Activated CD4-positive, CD25-positive, alpha-beta regulatory T cell treated with anti-CD3 and anti-CD28 coated beads, Interleukin-2, amount 50 U/mL, for 72 hours (primary cell): Measurements from ENCODE around the gene RAB6C.
"Not testable (repeated sequence)": the region's sequence is repeated elsewhere in the genome, so short reads cannot be mapped to it uniquely, and the experiment has no call there.

Experiments used
- DNase-seq: peaks from one replicate; pipeline ENCODE4 v3.0.0; 2021

RAB6C gene

DNA sequence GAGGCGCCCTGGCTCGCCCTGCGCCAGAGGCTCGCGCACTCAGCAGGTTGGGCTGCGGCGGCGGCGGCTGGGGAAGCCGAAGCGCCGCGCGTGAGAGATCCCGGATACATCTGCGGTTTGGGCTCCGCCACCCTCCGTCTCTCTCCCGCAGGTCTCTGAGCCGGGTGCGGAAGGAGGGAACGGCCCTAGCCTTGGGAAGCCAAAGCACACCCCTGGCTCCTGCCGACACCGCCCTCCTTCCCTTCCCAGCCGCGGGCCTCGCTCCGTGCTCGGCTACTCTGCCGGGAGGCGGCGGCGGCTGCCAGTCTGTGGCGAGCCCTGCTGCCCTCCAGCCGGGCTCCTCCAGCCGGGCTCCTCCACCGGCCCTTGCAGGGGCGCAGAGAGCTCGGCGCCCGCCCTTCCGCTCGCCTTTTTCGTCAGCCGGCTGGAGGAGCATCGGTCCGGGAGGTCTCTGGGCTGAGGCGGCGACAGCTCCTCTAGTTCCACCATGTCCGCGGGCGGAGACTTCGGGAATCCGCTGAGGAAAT, at the start of gene RAB6C:
Gene RAB6C, plus strand, starts transcription at position 38 of the 527 bp plus-strand sequence. Its CDS starts 450 bp downstream, at position 488.
- DNase-seq = not testable (repeated sequence)

- no peak for DNase-seq
Observed at GRCh38 chr2:129930451-129930850, 49.0 kb upstream of the RAB6C start.

GRCh38 chr2:129933387-129933786, 46.1 kb upstream of the RAB6C start:
- not testable (repeated sequence) for DNase-seq

DNA sequence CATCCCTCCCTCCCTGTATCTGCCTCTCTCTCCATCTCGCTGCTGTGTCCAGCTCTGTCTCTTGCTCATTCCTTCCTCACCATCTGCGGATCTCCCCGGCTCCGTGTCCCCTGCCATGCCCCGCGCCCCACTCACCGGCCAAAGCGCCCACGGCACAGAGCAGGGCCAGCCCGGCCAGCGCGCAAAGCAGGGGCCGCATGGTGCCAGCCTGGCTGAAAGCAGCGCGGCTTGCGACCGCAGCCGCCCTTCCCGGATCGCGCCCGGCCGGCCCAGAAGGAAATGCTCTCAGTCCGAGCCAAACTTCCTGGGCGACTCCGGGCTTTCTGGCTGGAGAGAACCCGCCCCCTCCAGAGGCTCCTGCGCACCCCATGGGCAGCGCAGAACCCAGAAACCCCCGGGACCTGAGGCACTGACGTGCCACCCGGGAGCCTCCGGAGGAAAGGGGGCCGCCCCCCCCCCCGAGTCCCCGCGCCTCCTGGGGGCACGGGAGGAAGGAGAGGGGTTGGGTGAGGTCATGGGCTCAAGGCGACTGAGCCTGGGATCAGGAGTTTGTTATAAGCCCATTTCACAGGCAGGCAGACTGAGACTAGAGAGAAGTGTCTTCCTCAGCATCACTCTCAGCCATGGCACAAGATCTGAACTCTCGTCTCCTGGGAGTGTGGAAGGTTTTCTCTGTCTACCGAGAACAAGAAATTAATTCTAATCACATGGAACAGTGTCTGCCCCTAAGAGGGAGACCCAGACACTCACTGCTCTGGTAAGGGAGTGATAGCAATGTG, 45.2 kb upstream of the RAB6C start:
- DNase-seq = no peak

- DNase-seq = no peak
Observed at GRCh38 chr2:129935118-129935517, 44.3 kb upstream of the RAB6C start.

- DNase-seq = no peak
Observed at GRCh38 chr2:129936334-129936934, 43.0 kb upstream of the RAB6C start.

GRCh38 chr2:129938850-129939471, 40.5 kb upstream of the RAB6C start:
- DNase-seq = not testable (repeated sequence)

DNA sequence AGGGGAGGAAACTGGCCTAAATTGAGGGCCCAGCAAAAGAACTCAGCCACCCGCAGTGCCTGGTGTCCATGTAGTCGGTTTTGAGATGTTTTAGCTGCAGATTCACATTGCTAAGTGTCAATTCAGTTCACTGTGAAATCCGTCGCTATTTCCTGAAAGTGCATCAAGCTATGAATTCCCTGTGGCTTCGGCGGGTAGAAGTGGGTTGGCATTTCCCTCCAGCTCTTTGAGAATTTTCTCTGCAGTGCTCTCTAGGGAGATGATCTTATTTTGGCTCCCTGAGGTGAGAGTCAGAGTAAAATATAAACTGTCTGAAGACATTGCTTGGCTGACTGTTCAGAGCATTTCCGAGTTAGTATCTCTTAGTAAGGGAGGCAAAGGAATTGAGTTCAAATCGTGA, 36.0 kb upstream of the RAB6C start:
- not testable (repeated sequence) for DNase-seq

DNA sequence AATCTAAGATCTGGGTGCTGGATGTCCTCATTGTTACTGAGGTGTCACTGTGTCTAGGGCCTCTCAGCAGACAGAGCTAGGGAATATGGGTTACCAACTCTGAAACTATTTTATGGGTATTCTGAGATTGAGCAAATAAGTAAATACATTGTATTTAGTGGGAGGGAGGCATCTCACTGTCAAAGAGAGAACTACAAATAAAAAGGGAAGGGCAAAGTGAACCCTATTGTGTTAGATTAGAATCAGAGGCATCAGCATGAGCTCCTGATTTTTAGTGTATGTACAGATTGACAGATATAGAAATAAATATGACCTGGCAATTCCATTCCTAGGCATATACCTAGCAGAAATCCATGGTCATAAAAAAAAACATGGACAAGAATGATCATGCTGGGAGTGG, 33.9 kb upstream of the RAB6C start:
- no peak for DNase-seq

GRCh38 chr2:129947712-129948111, 31.8 kb upstream of the RAB6C start:
- DNase-seq = not testable (repeated sequence)

- DNase-seq = not testable (repeated sequence)
Observed at GRCh38 chr2:129956171-129956570, 23.3 kb upstream of the RAB6C start.

GRCh38 chr2:129957891-129958290, 21.6 kb upstream of the RAB6C start:
- no peak for DNase-seq

DNA sequence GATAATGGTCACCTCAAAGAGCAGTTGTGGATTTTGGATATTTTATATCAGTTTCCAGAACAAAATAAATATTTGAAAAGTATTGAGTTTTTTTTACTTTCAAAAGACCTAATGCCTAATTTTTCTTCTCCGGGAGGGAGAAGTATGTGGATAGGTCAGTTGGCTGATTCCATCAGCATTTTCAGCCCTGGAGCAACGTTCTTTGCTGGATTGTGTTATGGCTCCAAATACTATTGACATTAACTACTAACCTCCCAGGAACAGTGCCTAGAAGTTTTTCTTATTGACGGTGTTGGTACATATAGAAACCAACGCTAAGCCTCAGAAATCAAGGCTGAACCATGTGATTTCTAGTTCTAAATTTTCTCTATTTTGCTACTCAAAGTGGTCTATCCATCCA, 20.7 kb upstream of the RAB6C start:
- not testable (repeated sequence) for DNase-seq

DNA sequence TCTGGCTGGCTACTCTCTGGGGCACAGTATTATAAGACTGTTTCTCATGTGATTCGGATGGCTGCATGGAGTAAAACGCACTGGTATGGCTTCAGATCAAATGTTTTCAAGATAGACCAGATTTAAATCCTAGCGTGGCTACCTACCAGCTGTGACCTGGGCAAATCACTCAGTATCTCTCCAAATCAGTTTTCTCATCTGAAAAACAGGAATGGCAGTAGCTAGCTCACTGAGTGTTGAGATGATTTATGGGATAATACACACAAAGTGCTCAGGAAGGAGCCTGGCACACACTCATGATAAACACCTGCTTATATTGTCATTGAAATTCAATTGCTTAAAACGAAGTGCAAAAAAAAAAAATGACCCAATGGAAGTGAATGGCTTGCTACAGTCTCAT, 10.9 kb upstream of the RAB6C start:
- not testable (repeated sequence) for DNase-seq

DNA sequence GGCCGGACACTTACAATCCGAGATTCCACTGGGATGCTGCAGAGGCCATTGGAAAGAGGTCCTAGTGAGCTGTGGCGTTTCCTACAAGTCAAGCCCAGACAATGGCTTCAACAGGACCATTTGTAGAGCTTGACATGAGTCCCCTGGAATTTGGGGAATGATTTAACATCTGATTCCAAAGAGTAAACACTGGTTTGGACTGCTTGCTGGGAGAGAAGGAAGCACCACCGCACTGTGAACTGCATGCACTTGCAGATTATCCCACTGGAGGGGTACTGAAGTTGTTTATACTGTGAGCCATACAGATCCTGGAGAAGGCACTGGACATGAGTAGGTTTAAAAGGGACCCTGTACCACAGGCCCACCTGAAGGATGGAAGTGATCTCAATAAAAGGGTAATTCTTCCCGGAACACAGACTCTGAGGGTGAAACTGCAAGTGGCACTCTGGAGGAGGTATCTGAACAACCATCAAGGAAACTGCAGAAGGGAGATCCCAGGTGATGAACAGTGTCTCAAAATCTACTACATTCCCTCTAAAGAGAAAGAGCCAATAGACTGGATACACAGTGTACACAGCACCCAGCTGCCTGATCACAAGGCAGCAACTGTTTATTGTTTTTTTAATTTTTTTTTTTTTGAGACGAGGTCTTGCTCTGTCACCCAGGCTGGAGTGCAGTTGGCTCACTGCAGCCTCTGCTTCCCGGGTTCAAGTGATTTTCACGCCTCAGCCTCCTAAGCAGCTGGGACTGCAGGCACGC, 4.3 kb upstream of the RAB6C start:
- no peak for DNase-seq

DNA sequence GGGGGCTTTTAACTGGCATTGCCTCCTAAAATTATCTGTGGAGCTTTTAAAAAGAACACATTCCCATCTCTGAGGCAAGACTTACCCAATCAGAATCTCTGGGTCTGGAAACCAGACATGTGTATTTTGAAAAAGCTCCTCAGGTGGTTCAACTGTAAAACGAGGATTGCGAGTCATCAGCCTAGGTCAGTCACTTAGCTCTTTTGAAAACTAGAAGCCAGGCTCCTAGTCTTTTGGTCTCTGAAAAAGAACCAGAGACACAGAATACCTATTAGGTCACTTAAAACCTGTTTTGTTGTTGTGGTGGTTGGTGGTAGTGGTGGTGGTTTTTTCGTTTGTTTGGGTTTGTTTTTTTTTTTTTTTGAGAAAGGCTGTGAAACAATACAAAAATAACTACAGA, 2.5 kb upstream of the RAB6C start:
- not testable (repeated sequence) for DNase-seq

DNA sequence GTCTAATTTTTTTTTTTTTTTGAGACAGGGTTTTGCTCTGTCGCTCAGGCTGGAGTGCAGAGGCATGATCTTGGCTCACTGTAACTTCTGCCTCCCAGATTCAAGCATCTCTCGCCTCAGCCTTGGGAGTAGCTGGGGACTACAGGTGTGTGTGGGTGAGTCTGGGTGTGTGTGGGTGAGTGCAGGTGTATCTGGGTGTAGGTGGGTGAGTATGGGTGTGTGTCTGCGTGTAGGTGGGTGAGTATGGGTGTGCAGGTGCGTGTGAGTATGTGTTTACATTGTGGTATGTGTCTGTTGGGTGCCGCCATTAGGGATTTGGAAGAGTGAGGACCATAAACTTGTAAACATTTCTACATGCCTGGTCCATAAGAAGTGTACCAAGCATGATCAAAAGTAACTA, 1.5 kb upstream of the RAB6C start:
- DNase-seq = no peak

DNA sequence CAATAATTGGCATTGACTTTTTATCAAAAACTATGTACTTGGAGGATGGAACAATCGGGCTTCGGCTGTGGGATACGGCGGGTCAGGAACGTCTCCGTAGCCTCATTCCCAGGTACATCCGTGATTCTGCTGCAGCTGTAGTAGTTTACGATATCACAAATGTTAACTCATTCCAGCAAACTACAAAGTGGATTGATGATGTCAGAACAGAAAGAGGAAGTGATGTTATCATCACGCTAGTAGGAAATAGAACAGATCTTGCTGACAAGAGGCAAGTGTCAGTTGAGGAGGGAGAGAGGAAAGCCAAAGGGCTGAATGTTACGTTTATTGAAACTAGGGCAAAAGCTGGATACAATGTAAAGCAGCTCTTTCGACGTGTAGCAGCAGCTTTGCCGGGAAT, 780 bp downstream of the RAB6C start:
- DNase-seq = not testable (repeated sequence)

- not testable (repeated sequence) for DNase-seq
Observed at GRCh38 chr2:129981689-129982088, 2.2 kb downstream of the RAB6C start.

GRCh38 chr2:129984426-129984825, 5.0 kb downstream of the RAB6C start:
- DNase-seq = no peak

DNA sequence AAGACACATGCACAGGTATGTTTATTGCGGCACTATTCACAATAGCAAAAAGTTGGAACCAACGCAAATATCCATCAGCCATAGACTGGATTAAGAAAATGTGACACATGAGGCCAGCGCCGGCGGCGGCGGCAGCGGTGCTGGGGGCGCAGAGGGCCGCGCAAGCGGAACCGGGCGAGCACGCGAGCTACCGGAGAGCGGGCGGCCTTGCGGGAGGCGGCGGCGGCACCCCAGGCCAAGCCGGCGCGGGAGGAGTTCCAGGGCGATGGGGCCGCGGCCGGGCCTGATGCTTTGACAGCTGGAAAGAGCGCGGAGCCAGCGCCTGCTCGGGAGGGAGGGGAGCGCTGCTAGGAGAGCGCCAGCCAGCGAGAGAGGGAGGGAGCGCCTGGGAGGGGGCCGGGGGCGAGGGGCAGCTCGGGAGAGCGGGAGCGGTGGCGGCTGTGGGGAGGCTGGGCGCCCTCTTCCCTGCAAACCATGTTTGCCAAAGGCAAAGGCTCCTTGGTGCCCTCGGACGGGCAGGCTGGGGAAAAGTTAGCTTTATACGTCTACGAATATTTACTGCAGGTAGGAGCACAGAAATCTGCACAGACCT, 13.0 kb downstream of the RAB6C start:
- DNase-seq = not testable (repeated sequence)

DNA sequence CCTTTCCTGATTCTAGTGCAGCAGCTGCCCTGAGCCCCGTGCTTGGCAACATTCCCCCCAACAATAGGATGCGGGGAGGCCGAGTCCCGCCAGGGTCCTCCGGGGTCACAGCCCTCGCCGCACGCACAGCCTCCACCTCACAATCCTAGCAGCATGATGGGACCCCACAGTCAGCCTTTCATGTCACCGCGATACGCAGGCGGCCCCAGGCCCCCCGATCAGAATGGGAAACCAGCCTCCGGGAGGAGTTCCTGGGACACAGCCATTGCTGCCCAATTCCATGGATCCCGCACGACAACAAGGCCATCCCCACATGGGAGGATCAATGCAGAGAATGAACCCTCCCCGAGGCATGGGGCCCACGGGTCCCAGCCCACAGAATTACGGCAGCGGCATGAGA, 13.7 kb downstream of the RAB6C start:
- DNase-seq = not testable (repeated sequence)
